Activated CD4-positive, alpha-beta T cell treated with anti-CD3 and anti-CD28 coated beads, Interleukin-2, amount 10 ng/mL, durations not matched to agents 24 days and 14 days (primary cell): ENCODE results near the gene ACACB. TPM values are rescaled to one million over a fixed set of nuclear protein-coding genes. Genes with fewer than 3 reads are reported as not detected.
"Not testable (repeated sequence)": the region's sequence is repeated elsewhere in the genome, so short reads cannot be mapped to it uniquely, and the experiment has no call there.

Experiments used
- DNase-seq: peaks from one replicate; pipeline ENCODE4 v3.0.0; 2022
- H3K27ac Mint-ChIP-seq: one replicate; pipeline ENCODE4 v1.8.0; 2022; ENCODE audit warnings: mild to moderate bottlenecking, mixed read lengths
- H3K27me3 Mint-ChIP-seq: one replicate; pipeline ENCODE4 v1.8.0; 2022; ENCODE audit warnings: mixed read lengths
- H3K36me3 Mint-ChIP-seq: one replicate; pipeline ENCODE4 v1.8.0; 2022; ENCODE audit warnings: low read depth, mild to moderate bottlenecking, mixed read lengths
- H3K4me1 Mint-ChIP-seq: one replicate; pipeline ENCODE4 v1.8.0; 2021; ENCODE audit warnings: mixed read lengths
- H3K4me3 Mint-ChIP-seq: one replicate; pipeline ENCODE4 v1.8.0; 2022; ENCODE audit warnings: mild to moderate bottlenecking, moderate library complexity, mixed read lengths
- H3K9me3 Mint-ChIP-seq: one replicate; pipeline ENCODE4 v1.8.0; 2021; ENCODE audit warnings: mixed read lengths
- intact Hi-C: fragments of 100-400 bp; cut with micrococcal nuclease; formaldehyde crosslinking; loops from one replicate; pipeline ENCODE4 v1.15.1; 2023
- total RNA-seq: library from RNA; stranded (reverse); gene quantifications from 2 replicates; pipeline ENCODE4 v1.2.3, GENCODE V29; 2022

The ACACB gene
- total RNA-seq, 1 donor from 2014 or later: 5.8 TPM

- H3K9me3 Mint-ChIP-seq: no peaks in the 10 kb centered on the region
- DNase-seq: no peak
- H3K4me3 Mint-ChIP-seq: no peak overlapping the region
- H3K36me3 Mint-ChIP-seq: peaks cover 2% of the 10 kb centered on the region
- H3K27me3 Mint-ChIP-seq: no peaks in the 10 kb centered on the region
- intact Hi-C loops: no loop called here
- H3K4me1 Mint-ChIP-seq: peaks cover 3% of the 10 kb centered on the region
- no peak overlapping the region for H3K27ac Mint-ChIP-seq
Observed at GRCh38 chr12:109160873-109161272, 44.5 kb downstream of the ACACB start.

- H3K36me3 Mint-ChIP-seq: peaks cover 2% of the 10 kb centered on the region
- no peaks in the 10 kb centered on the region for H3K9me3 Mint-ChIP-seq
- DNase-seq: no peak
- no peaks in the 10 kb centered on the region for H3K27me3 Mint-ChIP-seq
- H3K27ac Mint-ChIP-seq: no peak overlapping the region
- no peak overlapping the region for H3K4me3 Mint-ChIP-seq
- intact Hi-C loops: no loop called here
- H3K4me1 Mint-ChIP-seq: peaks cover 3% of the 10 kb centered on the region
Observed at GRCh38 chr12:109162551-109162950, 46.2 kb downstream of the ACACB start.

DNA sequence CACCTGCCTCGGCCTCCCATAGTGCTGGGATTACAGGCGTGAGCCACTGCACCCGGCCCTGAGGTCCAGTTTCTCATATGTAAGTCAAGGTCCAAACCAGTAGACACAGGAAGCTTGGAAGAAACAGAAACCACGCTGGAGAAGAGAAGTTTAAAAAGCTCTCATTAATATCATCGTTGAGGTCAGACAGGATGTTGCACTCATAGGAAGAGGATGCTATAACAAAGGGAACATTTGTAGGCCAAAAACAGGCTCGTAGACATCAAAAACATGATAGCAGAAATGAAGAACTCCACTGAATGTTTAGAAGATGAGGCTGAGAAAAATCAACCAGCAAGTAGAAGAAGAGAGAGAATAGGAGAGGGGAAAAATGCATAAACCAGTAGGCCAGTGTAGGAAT is 46.8 kb downstream of the ACACB start:
- Mint-ChIP-seq H3K4me3 (no peak overlapping the region), H3K27me3 (no peaks in the 10 kb centered on the region), H3K9me3 (no peaks in the 10 kb centered on the region), H3K27ac (no peak overlapping the region), H3K36me3 (peaks cover 2% of the 10 kb centered on the region), H3K4me1 (peaks cover 3% of the 10 kb centered on the region)
- no peak for DNase-seq
- intact Hi-C loops: no loop called here

GRCh38 chr12:109165599-109165998 is 49.2 kb downstream of the ACACB start:
- H3K4me3 Mint-ChIP-seq: no peak overlapping the region
- H3K36me3 Mint-ChIP-seq: peaks cover 3% of the 10 kb centered on the region
- intact Hi-C loops: no loop called here
- DNase-seq: no peak
- H3K27ac Mint-ChIP-seq: no peak overlapping the region
- no peaks in the 10 kb centered on the region for H3K9me3 Mint-ChIP-seq
- no peaks in the 10 kb centered on the region for H3K27me3 Mint-ChIP-seq
- peaks cover 3% of the 10 kb centered on the region for H3K4me1 Mint-ChIP-seq

DNA sequence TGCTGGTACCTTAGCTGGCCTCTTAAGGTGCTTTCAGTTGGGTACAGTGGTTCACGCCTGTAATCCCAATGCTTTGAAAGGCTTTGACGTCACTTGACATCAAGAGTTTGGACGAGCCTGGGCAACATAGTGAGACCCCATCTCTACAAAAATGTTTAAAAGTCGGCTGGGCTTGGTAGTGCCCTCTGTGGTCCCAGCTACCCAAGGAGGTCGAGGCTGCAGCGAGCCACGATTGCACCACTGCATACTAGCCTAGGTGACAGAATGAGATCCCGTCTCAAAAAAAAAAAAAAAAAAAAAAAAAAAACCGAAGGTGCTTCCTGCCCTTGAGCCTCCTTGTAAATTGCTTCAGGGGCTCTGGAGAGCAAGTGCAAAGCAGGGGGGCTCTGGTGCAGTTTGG is 50.0 kb downstream of the ACACB start:
- intact Hi-C loops: no loop called here
- Mint-ChIP-seq H3K27ac (no peak overlapping the region), H3K27me3 (no peaks in the 10 kb centered on the region), H3K9me3 (no peaks in the 10 kb centered on the region), H3K4me1 (peaks cover 3% of the 10 kb centered on the region), H3K36me3 (peaks cover 3% of the 10 kb centered on the region), H3K4me3 (no peak overlapping the region)
- DNase-seq: no peak

DNA sequence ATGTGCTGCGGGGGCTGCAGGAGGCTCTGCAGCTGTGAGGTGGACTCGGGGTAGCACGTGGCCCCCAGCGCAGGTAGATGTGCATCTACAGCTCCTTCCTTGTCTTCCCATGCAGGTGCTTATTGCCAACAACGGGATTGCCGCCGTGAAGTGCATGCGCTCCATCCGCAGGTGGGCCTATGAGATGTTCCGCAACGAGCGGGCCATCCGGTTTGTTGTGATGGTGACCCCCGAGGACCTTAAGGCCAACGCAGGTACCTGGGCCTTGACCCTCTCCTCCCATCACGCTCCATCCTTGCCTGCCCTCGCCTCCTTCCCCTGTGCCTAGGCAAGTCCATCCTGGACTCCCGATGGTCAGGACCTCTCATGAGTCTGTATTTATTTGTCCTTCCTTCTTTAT is 51.4 kb downstream of the ACACB start:
- no peaks in the 10 kb centered on the region for H3K9me3 Mint-ChIP-seq
- H3K4me3 Mint-ChIP-seq: no peak overlapping the region
- no peak for DNase-seq
- H3K36me3 Mint-ChIP-seq: peaks cover 7% of the 10 kb centered on the region
- peaks cover 3% of the 10 kb centered on the region for H3K4me1 Mint-ChIP-seq
- H3K27me3 Mint-ChIP-seq: no peaks in the 10 kb centered on the region
- intact Hi-C loops: no loop called here
- no peak overlapping the region for H3K27ac Mint-ChIP-seq

GRCh38 chr12:109169262-109169661 is 52.9 kb downstream of the ACACB start:
- intact Hi-C loops: no loop called here

GRCh38 chr12:109169686-109170085 is 53.3 kb downstream of the ACACB start:
- intact Hi-C loops: no loop called here
- Mint-ChIP-seq H3K27ac (no peak overlapping the region), H3K4me1 (no peaks in the 10 kb centered on the region), H3K27me3 (no peaks in the 10 kb centered on the region), H3K9me3 (no peaks in the 10 kb centered on the region), H3K36me3 (peaks cover 11% of the 10 kb centered on the region), H3K4me3 (no peak overlapping the region)
- no peak for DNase-seq

More at GRCh38 chr12:109169262-109169661, 52.9 kb downstream of the ACACB start:
- peaks cover 11% of the 10 kb centered on the region for H3K36me3 Mint-ChIP-seq
- DNase-seq: no peak
- no peaks in the 10 kb centered on the region for H3K27me3 Mint-ChIP-seq
- no peaks in the 10 kb centered on the region for H3K4me1 Mint-ChIP-seq
- H3K9me3 Mint-ChIP-seq: no peaks in the 10 kb centered on the region
- H3K4me3 Mint-ChIP-seq: no peak overlapping the region
- H3K27ac Mint-ChIP-seq: no peak overlapping the region

- Mint-ChIP-seq H3K4me3 (no peak overlapping the region), H3K36me3 (peaks cover 11% of the 10 kb centered on the region), H3K4me1 (no peaks in the 10 kb centered on the region), H3K27me3 (no peaks in the 10 kb centered on the region), H3K27ac (no peak overlapping the region), H3K9me3 (no peaks in the 10 kb centered on the region)
- DNase-seq: no peak
- intact Hi-C loops: no loop called here
Observed at GRCh38 chr12:109170324-109170723, 53.9 kb downstream of the ACACB start.

DNA sequence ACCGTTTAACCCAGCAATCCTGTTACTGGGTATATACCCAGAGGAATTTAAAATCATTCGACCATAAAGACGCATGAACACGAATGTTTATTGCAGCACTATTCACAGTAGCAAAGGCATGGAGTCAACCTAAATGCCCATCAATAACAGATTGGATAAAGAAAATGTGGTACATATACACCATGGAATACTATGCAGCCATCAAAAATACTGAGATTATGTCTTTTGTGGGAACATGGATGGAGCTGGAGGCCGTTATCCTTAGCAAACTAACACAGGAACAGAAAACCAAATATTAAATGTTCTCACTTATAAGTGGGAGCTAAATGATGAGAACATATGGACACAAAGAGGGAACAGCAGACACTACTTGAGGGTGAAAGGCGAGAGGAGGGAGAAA is 56.4 kb downstream of the ACACB start:
- H3K9me3 Mint-ChIP-seq, intact Hi-C loops, DNase-seq, H3K27me3 Mint-ChIP-seq, H3K4me3 Mint-ChIP-seq, H3K4me1 Mint-ChIP-seq, H3K27ac Mint-ChIP-seq: not testable (repeated sequence)
- peaks cover 11% of the 10 kb centered on the region for H3K36me3 Mint-ChIP-seq

DNA sequence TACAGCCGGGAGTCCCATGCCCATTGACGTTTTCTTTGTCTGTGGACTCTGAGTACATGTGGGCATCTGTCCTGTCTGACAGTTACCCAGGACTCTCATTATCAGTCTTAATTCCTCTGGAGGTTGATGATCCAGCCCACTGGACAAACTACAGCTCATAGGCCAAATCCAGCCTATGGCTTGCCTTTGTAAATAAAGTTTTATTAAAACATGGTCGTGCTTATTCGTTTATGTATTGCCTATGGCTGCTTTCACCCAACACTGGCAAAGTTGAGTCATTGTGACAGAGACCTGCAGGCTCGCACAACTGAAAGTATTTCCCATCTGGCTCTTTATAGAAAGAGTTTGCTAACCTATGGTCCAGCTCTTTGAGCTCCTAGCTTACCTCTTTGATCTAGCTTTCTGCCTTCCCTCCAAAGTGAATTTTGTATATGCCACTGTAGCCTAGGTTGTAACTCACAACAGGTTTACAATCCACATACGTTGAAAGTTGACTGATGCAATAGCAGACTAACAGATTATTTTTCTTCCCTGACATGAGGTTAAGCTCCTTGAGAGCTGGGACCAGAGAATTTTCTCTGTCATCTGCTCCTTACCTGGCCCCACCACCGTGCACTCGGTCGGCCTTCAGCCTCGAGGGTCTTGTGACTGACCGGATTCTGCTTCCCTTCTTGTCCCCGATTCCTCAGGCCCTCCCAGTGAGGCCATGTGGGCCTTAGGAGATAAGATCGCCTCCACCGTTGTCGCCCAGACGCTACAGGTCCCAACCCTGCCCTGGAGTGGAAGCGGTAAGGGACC is 57.3 kb downstream of the ACACB start:
- H3K27ac Mint-ChIP-seq: no peak overlapping the region
- no peak overlapping the region for H3K4me3 Mint-ChIP-seq
- H3K9me3 Mint-ChIP-seq: no peaks in the 10 kb centered on the region
- H3K36me3 Mint-ChIP-seq: peaks cover 11% of the 10 kb centered on the region
- H3K4me1 Mint-ChIP-seq: no peaks in the 10 kb centered on the region
- intact Hi-C loops: no loop called here
- no peaks in the 10 kb centered on the region for H3K27me3 Mint-ChIP-seq
- DNase-seq: no peak

- no peaks in the 10 kb centered on the region for H3K27me3 Mint-ChIP-seq
Observed at GRCh38 chr12:109174468-109174867, 58.1 kb downstream of the ACACB start.

GRCh38 chr12:109178532-109178931 is 62.1 kb downstream of the ACACB start:
- Mint-ChIP-seq H3K4me1 (no peaks in the 10 kb centered on the region), H3K9me3 (no peaks in the 10 kb centered on the region), H3K4me3 (no peak overlapping the region), H3K27ac (no peak overlapping the region), H3K27me3 (no peaks in the 10 kb centered on the region), H3K36me3 (peaks cover 4% of the 10 kb centered on the region)
- DNase-seq: no peak
- intact Hi-C loops: no loop called here

More at GRCh38 chr12:109174468-109174867, 58.1 kb downstream of the ACACB start:
- H3K4me3 Mint-ChIP-seq: no peak overlapping the region
- H3K4me1 Mint-ChIP-seq: no peaks in the 10 kb centered on the region
- DNase-seq: no peak
- no peaks in the 10 kb centered on the region for H3K9me3 Mint-ChIP-seq
- H3K36me3 Mint-ChIP-seq: peaks cover 11% of the 10 kb centered on the region
- no peak overlapping the region for H3K27ac Mint-ChIP-seq
- intact Hi-C loops: no loop called here

GRCh38 chr12:109179927-109180326 is 63.5 kb downstream of the ACACB start:
- DNase-seq: no peak
- Mint-ChIP-seq H3K36me3 (no peaks in the 10 kb centered on the region), H3K27ac (no peak overlapping the region), H3K4me1 (no peaks in the 10 kb centered on the region), H3K9me3 (no peaks in the 10 kb centered on the region), H3K27me3 (no peaks in the 10 kb centered on the region), H3K4me3 (no peak overlapping the region)
- intact Hi-C loops: no loop called here
